ENCODE results near the gene ZC3H10. TPM values are rescaled to one million over a fixed set of nuclear protein-coding genes. Genes with fewer than 3 reads are reported as not detected.

ZC3H10 gene
- total RNA-seq, 1 donor from 2014 or later: 4.1 TPM

DNA sequence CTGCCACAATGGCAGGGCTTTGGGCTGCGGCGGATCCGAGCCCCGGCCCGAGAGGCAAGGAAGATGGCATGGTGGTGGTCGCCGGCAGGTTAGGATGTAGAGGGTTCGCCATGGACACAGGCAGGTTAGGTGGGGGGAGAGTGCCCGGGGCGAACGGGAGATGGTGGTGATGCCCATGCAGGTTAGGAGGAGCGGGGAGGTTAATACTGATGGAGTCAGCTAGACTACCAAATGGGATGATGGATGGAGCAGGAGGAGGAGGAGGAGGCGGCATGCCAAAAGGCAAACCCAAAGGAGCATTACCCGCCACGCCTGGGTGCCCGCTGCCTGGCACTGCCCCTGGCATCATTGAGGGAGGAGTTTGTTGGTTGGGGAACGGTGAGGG lies 46.3 kb downstream of the ZC3H10 start:
- no peak overlapping the region for H3K27ac Mint-ChIP-seq (ENCODE audit: unreplicated experiment)
- no peak for TF ChIP-seq CTCF (IDR thresholded peaks at IDR 0.05; ENCODE audit: insufficient read depth, low read depth, low read length)
- no peak for TF ChIP-seq EZH2 (IDR thresholded peaks at IDR 0.05; ENCODE audit: insufficient read depth, low read length)
- H3K27me3 Mint-ChIP-seq (ENCODE audit: low read depth, unreplicated experiment): no peaks in the 10 kb centered on the region
- Histone ChIP-seq H3K4me1 (ENCODE audit: insufficient read depth, low read length) (peaks cover 23% of the 10 kb centered on the region), H3K9ac (ENCODE audit: low read length) (no peak overlapping the region), H3K36me3 (ENCODE audit: insufficient read depth, low read length) (peaks cover 51% of the 10 kb centered on the region), H3K9me3 (ENCODE audit: insufficient read depth, low read depth, low read length) (no peaks in the 10 kb centered on the region), H3K4me2 (ENCODE audit: low read length) (no peak overlapping the region), H3K27ac (ENCODE audit: low read depth, low read length) (no peak overlapping the region), H2AFZ (ENCODE audit: low read depth, low read length) (no peak overlapping the region), H3K4me3 (ENCODE audit: insufficient read depth, low read depth, low read length) (no peak overlapping the region), H4K20me1 (ENCODE audit: insufficient read depth, low read length) (peaks cover 70% of the 10 kb centered on the region), H3K79me2 (ENCODE audit: insufficient read depth, low read length) (peaks cover 31% of the 10 kb centered on the region), H3K27me3 (ENCODE audit: insufficient read depth, low read length) (no peaks in the 10 kb centered on the region)
- peaks cover 40% of the 10 kb centered on the region for H3K36me3 Mint-ChIP-seq (ENCODE audit: low read depth, unreplicated experiment)
- no peak for DNase-seq (ENCODE audit: low read depth)
- peaks cover 12% of the 10 kb centered on the region for H3K4me1 Mint-ChIP-seq (ENCODE audit: low read depth, unreplicated experiment)
- FAIRE-seq: no peak
- no peak overlapping the region for H3K4me3 Mint-ChIP-seq (ENCODE audit: unreplicated experiment)
- no peaks in the 10 kb centered on the region for H3K9me3 Mint-ChIP-seq (ENCODE audit: unreplicated experiment)

DNA sequence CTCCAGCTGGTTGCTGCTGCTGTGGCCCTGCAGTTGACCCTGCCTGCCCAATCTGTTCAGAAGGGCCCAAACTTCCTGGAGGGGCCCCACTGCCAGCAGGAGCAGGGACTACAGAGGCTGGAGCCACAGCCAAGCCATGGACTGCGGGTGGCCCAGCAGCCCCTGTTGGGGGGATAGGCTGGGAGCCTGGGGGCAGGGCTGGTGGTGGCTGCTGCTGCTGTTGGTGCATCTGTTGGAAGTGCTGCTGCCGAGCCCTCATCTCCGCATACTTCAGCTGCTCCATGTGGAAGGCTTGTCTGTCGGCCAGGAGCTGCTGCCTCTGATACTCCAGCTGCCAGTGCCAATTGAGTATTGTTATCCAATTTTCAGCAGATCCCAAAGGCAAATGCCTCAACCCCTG lies 47.3 kb downstream of the ZC3H10 start:
- TF ChIP-seq EZH2 (IDR thresholded peaks at IDR 0.05; ENCODE audit: insufficient read depth, low read length): no peak
- TF ChIP-seq CTCF (IDR thresholded peaks at IDR 0.05; ENCODE audit: insufficient read depth, low read depth, low read length): no peak

GRCh38 chr12:56169229-56169759 lies 51.2 kb downstream of the ZC3H10 start:
- no peak overlapping the region for H3K27ac ChIP-seq (ENCODE audit: low read depth, low read length)
- Mint-ChIP-seq H3K4me3 (ENCODE audit: unreplicated experiment) (peak overlapping the region; percentile 57), H3K36me3 (ENCODE audit: low read depth, unreplicated experiment) (peaks cover 39% of the 10 kb centered on the region), H3K27ac (ENCODE audit: unreplicated experiment) (no peak overlapping the region), H3K27me3 (ENCODE audit: low read depth, unreplicated experiment) (no peaks in the 10 kb centered on the region), H3K4me1 (ENCODE audit: low read depth, unreplicated experiment) (peaks cover 2% of the 10 kb centered on the region), H3K9me3 (ENCODE audit: unreplicated experiment) (no peaks in the 10 kb centered on the region)
- no peak overlapping the region for H3K4me3 ChIP-seq (ENCODE audit: insufficient read depth, low read depth, low read length)
- H3K36me3 ChIP-seq (ENCODE audit: insufficient read depth, low read length): peaks cover 37% of the 10 kb centered on the region
- no peak overlapping the region for H3K9ac ChIP-seq (ENCODE audit: low read length)
- no peak for FAIRE-seq
- H3K4me2 ChIP-seq (ENCODE audit: low read length): no peak overlapping the region
- H3K27me3 ChIP-seq (ENCODE audit: insufficient read depth, low read length): no peaks in the 10 kb centered on the region
- no peak overlapping the region for H2AFZ ChIP-seq (ENCODE audit: low read depth, low read length)
- H3K9me3 ChIP-seq (ENCODE audit: insufficient read depth, low read depth, low read length): no peaks in the 10 kb centered on the region
- TF ChIP-seq CTCF (IDR thresholded peaks at IDR 0.05; ENCODE audit: insufficient read depth, low read depth, low read length) (no peak), EZH2 (IDR thresholded peaks at IDR 0.05; ENCODE audit: insufficient read depth, low read length) (no peak)
- DNase-seq (ENCODE audit: low read depth): no peak
- H3K4me1 ChIP-seq (ENCODE audit: insufficient read depth, low read length): no peaks in the 10 kb centered on the region
- H3K79me2 ChIP-seq (ENCODE audit: insufficient read depth, low read length): no peaks in the 10 kb centered on the region
- peaks cover 21% of the 10 kb centered on the region for H4K20me1 ChIP-seq (ENCODE audit: insufficient read depth, low read length)

More for the DNA sequence above, 47.3 kb downstream of the ZC3H10 start:
- Mint-ChIP-seq H3K9me3 (ENCODE audit: unreplicated experiment) (no peaks in the 10 kb centered on the region), H3K4me1 (ENCODE audit: low read depth, unreplicated experiment) (peaks cover 12% of the 10 kb centered on the region), H3K36me3 (ENCODE audit: low read depth, unreplicated experiment) (peaks cover 38% of the 10 kb centered on the region), H3K27ac (ENCODE audit: unreplicated experiment) (no peak overlapping the region), H3K27me3 (ENCODE audit: low read depth, unreplicated experiment) (no peaks in the 10 kb centered on the region), H3K4me3 (ENCODE audit: unreplicated experiment) (no peak overlapping the region)
- no peaks in the 10 kb centered on the region for H3K9me3 ChIP-seq (ENCODE audit: insufficient read depth, low read depth, low read length)
- peaks cover 16% of the 10 kb centered on the region for H3K4me1 ChIP-seq (ENCODE audit: insufficient read depth, low read length)
- no peak overlapping the region for H2AFZ ChIP-seq (ENCODE audit: low read depth, low read length)
- FAIRE-seq: no peak
- H3K79me2 ChIP-seq (ENCODE audit: insufficient read depth, low read length): peaks cover 20% of the 10 kb centered on the region
- DNase-seq (ENCODE audit: low read depth): no peak
- no peak overlapping the region for H3K4me2 ChIP-seq (ENCODE audit: low read length)
- H3K36me3 ChIP-seq (ENCODE audit: insufficient read depth, low read length): peaks cover 49% of the 10 kb centered on the region
- no peak overlapping the region for H3K27ac ChIP-seq (ENCODE audit: low read depth, low read length)
- H3K27me3 ChIP-seq (ENCODE audit: insufficient read depth, low read length): no peaks in the 10 kb centered on the region
- peaks cover 59% of the 10 kb centered on the region for H4K20me1 ChIP-seq (ENCODE audit: insufficient read depth, low read length)
- H3K9ac ChIP-seq (ENCODE audit: low read length): no peak overlapping the region
- no peak overlapping the region for H3K4me3 ChIP-seq (ENCODE audit: insufficient read depth, low read depth, low read length)
